ENCODE results near the gene STX2.
"Not testable (repeated sequence)": the region's sequence is repeated elsewhere in the genome, so short reads cannot be mapped to it uniquely, and the experiment has no call there.

STX2 gene

DNA sequence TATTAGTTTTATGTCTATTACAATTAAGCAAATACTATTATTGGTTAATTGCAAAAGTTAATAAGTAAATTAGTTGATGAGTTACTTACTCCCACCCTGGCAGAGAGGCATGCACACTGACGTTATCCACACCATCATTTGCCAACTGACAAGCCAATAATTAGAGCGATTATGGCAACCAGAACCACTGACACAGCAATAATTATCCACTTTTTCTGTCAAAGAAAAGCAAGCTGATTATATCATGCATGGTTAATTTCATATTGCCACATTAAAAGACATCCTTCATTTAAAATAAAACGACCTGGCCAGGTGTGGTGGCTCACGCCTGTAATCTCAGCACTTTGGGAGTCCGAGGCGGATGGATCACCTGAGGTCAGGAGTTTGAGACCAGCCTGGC, 43.1 kb downstream of the STX2 start:
- DNase-seq = no peak

DNA sequence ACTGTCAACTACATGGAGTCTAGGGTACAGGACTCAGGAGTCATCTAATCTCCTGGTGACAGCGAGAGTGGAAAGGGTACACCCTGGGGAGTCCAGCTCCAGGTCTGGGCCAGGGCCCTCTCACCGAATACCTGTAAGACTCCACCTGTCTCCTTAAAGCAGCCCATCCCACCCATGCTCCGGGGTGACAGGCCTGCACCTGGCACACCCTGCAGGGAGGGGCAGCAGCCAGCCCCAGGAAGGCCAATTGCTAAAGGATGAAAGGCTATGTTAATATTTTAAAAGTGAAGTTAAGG, 45.5 kb downstream of the STX2 start:
- no peak for DNase-seq

DNA sequence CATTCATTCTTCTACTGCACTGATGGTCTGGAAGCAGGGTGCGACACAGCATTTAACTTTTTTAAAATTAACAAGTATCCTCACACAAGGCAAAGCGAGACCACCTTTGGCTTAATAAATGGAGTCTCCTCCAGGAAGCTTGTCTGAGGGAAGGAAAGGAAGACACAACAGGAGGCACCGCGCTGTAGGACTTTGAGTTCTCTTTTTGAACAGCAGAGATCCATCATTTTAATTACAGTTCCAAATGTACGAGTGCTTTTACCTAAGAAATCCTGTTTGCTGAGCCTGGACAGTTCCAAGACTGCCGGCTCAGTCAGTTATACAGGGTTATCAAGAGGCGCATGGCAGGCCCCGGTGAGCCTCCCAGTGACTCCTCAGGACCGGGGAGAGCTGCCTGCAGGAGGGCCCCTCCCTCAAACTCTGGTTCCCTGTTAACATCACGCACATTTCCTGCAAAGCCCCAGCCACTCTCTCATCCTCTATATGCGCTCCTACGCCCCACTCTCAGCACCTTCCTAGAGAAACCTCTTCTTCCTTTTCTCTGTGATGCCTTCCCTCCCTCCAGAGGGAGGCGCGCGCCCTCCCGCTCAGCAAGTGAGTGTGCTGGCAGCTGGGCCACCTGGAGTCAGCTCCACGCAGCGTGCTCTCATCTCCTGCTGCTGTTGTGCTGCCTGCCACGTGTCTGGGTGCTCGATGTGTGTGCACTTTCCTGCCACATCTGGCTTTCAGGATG, 46.1 kb downstream of the STX2 start:
- peak in 1 of 2 experiments; percentile 30 for DNase-seq

DNA sequence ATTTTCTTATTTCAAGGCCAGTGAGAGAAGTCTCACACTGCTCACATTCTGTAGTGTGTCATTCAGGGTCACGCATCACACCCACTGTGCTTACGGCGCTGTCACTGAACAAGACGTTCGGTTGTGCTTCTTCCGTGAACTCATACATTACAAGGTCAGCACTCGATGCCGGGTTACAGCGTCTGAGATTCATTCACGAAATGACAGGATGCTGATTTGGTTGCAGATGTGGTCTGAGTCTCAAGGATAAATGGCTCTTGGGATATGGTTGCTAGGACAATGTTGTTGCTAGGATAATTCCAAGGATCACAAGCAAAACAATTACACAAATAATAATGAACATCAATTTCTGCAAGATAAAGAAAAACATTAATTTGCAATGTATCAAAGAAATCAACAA, 47.4 kb downstream of the STX2 start:
- no peak for DNase-seq

DNA sequence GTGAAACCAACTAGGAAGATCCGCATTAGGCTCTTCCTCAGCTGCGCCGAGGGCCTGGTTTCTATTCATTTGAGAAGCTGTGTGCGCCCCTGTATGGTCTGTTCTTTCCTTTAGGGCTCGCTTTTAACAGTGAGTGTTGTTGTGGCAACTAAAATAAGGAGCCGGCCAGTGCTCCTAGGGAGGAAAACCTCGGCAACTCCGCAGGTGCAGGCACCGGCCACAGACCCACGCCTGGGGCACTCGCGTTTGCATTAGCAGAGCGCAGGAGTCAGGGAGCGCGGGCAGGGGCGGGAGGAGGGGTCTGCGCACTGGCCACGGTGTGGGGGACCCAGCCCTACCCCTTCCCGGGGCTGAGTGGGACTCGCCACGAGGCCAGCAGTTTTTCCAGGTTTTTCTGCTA, 50.5 kb downstream of the STX2 start:
- no peak for DNase-seq

DNA sequence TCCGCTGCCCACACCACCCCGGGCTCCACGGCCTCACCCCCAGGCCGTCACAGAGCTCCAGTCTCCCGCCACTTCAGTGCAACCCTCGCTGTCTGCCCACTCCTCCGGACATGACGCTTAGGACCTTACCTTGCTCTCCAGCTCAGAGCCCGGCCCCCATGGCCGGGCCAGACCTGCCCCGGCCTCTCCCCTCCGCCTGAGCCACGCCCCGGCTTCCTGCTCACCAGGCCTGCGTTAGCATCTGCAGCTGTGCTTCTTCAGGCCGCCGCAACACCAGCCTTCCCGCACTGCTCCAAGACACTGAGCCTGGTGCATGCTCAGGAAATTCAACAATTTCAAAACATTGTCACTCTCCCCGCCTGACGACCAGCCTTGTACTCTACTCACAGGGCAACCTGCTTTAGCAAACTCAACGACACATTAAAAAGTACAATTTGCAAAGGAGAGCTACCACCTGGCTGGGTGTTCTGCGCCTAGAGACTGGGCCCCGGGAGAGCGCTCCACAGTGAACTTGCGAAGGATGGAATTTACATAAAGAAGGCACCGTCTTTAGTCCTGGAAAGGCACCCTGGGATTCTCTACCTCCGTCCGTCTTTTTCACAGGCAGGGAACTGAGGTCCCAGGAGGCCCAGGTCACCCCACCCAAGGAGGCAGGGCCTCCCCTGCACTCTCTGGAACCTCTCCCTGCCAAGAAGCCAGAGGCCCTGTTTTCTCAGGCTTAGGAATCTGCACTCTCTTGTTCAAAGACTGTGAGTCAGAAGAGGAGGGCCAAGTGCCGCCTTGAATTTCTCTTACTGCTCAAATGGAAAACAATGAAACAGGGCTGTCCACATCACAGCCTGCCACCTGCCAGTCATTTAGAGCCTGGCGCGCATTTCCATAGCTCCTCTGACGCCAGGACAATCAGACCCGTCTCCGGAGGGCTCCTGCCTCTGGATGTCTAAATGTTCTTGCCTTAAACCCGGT, 51.3 kb downstream of the STX2 start:
- DNase-seq = no peak

DNA sequence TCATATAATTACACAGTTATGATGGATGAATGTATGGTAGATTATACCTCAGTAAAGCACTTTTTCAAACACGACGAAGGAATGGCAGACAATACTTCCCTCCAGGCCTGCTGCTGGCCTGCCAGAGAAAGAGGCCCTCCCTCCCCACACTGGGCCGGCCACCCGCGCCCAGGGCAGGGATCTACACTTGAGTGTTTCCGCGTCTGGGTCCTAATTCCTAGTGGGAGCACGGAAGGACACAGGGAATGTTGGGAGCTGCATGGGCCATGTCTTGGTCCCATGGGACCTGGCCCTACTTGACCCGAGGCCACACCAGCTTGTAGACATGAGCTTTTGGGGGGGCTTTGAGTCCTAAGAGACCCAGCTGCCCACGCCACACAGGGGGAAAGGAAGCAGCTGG, 52.0 kb downstream of the STX2 start:
- DNase-seq = no peak

DNA sequence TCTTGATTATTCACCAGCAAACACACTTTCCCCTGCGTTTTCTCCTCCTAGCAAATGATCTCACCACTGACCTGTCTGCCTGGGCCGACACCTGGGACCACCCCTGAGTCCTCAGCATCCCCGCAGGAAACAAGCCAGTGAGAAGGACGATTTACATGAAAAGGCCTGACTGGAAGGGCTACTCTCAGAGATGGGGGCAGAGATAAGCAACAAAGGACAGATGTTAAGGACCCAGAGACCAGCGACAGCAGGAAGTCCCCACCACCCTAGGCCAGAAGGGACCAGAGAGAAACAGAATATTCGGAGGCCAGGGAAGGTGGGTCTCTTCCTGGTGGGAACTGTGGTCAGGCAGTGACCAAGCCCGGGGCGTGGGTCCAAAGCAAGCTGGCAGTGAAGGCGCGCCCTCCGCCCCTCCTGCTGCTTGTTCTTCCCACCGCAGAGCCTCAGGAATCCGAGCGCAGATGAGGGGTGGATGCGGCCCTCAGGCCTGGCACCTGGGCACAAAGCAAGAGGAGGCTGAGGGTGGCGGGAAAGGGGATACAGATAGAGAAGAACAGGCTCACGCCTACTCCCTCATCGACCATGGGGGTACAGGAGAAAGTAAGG, 55.8 kb downstream of the STX2 start:
- no peak for DNase-seq

DNA sequence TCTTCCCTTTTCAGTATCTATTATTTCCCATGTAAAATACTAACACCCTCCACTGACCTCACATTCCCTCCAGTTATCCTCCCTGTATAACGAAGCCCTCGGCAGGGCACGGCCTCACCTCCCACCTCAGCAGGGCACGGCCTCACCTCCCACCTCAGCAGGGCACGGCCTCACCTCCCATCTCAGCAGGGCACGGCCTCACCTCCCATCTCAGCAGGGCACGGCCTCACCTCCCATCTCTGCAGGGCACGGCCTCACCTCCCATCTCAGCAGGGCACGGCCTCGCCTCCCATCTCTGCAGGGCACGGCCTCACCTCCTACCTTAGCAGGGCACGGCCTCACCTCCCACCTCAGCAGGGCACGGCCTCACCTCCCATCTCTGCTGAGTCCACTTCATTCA, 56.8 kb downstream of the STX2 start:
- DNase-seq = not testable (repeated sequence)

DNA sequence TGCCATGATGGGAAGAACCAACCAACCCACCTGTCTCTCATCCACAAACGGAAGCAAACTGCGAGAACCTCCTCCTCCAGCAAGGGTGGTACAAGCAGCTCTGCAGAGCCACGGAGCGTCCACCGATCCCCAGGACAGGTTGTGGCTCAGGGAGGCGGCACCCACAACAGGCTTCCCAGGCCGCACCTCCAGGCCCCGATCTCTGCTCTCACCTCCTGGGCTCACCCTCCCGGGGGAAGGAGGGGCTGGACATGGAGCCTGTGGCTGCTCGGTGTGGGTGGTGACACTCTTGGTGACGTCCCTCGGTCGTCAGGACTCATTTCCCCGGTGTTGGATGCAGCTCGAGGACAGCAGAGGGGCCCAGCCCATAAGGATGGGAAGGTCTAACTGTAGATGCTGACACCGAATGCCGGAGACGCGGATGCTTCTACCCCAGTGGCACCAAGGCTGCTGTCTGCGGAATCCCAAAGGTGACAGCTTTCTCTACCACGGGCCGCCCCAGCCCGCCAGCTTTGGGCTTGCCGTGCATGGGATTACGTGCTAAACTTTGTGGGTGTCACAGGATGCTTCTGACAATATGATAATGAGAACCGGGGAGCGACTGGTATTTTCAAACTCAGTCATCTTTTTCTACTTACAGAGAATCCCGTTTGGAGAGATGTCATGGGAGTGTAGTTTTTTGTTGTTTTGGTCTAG, 58.0 kb downstream of the STX2 start:
- DNase-seq = no peak

DNA sequence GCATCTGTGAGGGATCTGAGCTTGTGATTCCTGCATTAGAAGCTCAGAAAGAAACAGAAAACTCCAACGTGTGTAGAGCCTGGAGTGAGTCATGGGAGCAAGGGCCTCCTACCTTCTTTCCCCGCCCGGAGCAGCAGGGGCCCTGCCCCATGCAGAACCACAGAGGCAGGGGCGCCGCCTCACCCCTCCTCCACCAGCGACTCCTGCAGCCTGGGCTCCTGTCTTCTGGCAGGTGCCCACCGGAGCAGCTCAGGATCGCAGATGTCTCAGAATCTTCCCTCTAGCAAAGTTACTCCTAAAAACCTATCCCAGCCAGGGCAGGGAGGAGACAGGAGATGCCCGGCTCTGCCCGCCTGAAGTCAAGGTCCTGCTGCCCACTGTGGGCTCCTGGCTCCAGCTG, 58.7 kb downstream of the STX2 start:
- DNase-seq = no peak

DNA sequence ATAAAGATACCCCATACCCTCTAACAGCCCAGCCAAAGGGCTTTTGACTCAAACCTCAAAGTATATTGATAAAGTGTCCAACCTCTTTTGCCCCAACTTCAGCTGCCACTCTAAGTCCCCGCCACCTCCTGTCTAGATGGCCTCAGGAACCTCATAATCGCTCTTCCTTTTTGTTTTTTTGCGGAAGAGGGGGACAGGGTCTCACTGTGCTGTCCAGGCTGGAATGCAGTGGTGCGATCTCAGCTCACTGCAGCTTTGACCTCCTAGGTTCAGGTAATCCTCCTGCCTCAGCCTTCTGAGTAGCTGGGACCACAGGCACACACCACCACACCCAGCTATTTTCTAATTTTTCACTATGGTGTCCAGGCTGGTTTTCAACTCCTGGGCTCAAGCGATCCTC, 60.3 kb downstream of the STX2 start:
- DNase-seq = no peak

DNA sequence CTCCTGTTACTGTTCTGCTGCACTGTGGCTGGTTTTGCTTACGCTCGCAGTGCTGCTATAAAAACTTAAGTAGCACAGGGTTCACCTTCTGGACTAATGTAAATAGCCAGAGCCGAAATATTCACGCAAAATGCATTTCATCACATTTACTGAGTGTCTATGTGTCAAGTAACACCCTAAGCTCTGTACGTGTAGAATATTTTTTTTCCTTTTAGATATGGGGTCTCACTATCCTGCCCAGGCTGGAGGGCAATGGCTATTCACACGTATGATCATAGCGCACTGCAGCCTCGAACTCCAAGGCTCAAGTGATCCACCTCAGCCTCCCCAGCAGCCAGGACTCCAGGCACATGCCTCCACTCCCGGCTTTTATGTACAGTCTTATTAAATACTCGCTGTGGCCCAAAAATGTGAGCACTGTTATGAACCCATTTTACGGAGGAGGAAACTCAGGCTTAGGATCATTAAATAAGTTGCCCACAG, 62.2 kb downstream of the STX2 start:
- DNase-seq = no peak

DNA sequence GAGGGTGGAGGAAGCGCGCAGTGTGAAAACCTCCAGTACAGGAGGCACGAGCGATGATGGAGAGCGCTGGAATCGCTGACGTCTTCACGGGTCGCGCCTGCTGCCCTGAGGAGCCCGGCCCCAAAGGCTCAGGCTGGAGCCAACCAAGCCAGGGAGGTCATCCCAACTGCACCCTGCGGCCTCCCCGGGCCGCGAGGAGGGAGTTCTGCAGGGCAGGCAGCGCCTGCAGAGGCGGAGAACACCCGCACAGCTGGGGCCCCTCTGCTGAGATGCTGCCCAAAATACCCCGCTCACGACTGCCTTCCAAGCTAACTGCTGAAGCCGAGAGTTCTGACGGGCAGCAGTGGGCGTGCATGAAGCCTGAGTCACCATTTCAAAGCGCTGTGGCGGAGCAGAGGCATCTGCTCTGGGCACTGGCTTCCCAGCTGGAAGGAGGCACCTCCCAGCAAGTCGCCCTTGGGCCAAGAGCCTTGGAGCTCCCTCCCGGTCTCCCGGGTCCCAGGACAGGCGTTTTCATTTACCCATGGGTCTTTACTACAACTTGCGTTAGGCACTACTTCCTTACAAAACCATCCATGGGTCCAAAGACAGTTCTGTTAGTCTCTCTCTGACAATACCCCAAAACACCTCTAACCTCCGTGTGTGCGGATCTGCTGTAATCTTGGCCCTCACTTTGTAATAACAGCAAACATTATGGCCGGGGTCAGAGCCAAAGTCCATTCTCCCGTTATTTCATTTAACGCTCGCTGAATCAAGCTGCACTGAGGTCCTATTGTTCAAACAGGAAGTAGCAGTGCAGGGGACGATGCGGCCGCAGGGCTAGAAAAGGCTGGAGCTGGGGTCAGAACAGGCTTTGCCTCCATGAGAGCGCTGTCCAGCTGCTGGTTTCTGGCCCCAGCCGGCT, 62.8 kb downstream of the STX2 start:
- DNase-seq = peak in 1 of 2 experiments; percentile 17

DNA sequence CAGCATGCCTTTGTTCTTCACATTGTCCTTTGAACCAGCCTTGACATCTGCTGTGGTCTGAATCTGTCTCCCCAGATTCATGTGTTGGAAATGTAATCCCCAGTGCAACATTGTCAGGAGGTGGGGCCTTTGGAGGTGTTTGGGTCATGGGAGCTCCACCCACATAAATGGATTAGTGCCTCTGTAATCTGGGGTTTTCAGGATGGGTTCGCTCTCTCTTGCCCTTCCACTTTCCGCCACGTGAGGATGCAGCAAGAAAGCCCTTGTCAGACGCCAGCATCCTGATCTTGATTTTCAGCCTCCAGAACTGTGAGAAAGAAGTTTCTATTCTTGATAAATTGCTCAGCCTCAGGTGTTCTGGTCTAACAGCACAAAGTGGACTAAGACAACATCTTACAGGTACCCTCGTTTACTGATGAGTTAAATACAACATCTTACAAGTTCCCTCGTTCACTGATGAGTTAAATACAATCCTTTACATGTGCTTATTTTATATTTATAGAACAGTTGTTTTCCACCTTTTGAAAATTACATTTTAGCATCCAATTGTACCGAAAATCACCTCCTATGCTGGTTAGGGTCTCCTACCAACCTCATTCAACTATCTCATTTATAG, 68.5 kb downstream of the STX2 start:
- no peak for DNase-seq

DNA sequence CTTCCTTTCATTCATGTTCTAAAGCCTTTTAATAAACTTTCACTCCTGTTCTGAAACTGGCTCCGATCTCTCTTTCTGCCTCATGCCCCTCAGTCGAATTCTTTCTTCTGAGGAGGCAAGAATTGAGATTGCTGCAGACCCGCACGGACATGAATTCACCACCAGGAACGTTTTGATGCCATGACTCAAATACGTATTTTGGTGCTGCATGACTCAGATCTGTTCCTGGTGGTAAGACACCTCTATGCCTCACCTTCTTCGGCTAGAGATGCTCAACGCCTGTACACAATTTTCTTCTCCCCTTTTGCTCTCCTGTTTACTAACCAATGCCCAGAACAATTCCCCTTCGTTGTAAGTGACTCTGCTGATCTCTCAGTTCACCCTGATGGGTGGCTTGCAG, 70.9 kb downstream of the STX2 start:
- DNase-seq = no peak

DNA sequence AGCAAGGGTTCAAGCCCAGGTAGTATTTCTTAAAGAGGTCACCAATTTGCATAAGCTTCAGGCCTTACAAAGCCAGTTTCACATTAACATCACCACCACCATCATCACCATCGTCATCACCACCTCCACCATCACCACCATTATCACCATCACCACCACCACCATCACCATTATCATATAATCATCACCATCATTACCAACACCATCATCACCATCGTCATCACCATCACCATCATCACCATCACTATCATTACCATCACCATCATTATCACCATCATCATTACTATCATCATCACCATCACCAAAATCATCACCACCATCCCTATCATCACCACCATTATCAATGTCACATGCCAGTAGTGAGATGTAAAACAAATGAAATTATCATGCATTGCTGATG, 72.6 kb downstream of the STX2 start:
- DNase-seq = no peak

DNA sequence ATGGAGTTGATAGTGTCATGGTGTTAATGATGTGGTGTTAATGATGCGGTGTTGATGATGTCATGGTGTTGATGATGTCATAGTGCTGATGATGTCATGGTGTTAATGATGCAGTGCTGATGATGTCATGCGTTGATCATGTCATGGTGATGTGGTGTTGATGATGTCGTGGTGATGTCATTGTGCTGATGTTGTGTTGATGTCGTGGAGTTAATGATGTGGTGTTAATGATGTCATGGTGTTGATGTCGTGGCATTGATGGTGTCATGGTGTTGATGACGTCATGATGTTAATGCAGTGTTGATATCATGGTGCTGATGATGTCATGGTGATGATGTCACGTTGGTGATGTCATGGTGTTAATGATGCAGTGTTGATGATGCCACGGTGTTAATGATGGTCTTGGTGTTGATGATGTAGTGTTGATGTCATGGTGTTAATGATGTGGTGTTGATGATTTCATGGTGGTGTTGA, 73.8 kb downstream of the STX2 start:
- DNase-seq = no peak

DNA sequence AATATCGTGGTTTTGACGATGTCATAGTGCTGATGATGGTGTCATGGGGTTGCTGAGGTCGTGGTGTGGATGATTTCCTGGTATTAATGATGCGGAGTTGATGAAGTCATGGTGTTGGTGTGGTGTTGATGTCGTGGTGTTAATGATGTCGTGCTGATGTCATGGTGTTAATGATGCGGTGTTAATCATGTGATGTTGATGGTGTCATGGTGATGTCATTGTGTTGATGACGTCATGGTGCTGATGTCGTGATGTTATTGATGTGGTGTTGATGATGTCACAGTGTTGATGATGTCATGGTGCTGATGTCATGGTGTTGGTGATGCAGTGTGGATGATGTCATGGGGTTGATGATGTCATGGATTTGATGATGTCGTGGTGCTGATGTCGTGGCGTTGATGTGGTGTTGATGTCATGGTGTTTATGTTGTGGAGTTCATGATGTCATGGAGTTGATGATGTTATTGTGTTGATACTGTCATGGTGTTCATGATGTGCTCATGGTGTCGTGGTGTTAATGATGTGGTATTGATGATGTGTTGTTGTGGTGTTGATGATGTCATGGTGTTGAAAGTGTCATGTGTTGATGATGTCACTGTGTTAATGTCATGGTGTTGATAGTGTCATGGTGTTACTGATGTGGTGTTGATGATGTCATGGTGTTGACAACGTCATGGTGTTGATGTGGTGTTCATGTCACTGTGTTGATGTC, 74.4 kb downstream of the STX2 start:
- no peak for DNase-seq

DNA sequence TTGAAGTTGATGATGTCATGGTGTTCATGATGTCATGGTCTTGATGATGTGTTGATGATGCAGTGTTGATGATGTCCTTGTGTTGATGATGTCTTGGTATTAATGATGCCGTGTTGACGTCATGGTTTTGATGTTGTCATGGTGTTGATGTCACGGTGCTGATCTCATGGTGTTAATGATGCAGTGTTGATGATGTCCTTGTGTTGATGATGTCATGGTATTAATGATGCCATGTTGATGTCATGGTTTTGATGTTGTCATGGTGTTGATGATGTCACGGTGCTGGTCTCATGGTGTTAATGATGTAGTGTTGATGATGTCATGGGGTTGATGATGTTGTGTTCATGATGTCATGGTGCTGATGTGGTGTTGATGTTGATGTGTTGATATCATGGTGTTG, 75.0 kb downstream of the STX2 start:
- no peak for DNase-seq

DNA sequence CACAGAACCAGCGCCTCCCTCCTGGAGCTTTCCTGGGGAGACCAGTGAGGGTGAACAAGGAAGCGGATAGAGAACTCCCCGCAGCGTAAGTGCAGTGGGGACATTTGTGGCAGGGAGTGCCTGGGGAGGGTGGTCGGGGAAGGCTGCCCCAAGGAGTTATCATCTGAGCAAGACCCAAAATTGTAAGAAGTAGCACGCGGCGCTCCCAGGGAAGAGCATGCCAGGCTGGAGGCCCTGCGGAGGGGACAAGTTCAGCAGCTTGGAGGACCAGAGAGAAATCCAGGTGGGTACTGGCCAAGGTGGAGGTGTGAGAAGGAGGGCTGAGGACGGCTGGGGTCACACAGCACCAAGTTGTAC, 76.8 kb downstream of the STX2 start:
- no peak for DNase-seq

Measured in NCI-H524 (cell line).